Skeletal muscle tissue (tissue), 4 donors: ENCODE data around the gene SLC2A9. TPM values are rescaled to one million over a fixed set of nuclear protein-coding genes. Genes with fewer than 3 reads are reported as not detected.
A peak's percentile ranks its signal among the peaks of the same experiment; 100 is the strongest.

ENCODE experiments used
- H3K27ac ChIP-seq: one replicate; pipeline ENCODE4 v1.7.0; 2013; ENCODE audit warnings: mild to moderate bottlenecking, low read depth, low read length, inconsistent platforms
- H3K27me3 ChIP-seq, 3 donors: one replicate each; pipeline ENCODE4 v1.7.0; 2013; ENCODE audit warnings: low read length in 3 of 3; ENCODE audit not compliant: control insufficient read depth in 3 of 3, insufficient read depth in 3 of 3
- H3K36me3 ChIP-seq, 3 donors: one replicate each; pipeline ENCODE4 v1.7.0; 2013; ENCODE audit warnings: low read length in 3 of 3; ENCODE audit not compliant: control insufficient read depth in 3 of 3, insufficient read depth in 3 of 3
- H3K4me1 ChIP-seq, 3 donors: one replicate each; pipeline ENCODE4 v1.7.0; 2013; ENCODE audit warnings: low read length in 3 of 3, mild to moderate bottlenecking in 3 of 3; ENCODE audit not compliant: control insufficient read depth in 3 of 3, insufficient read depth in 3 of 3
- H3K4me3 ChIP-seq, 3 donors: one replicate each; pipeline ENCODE4 v1.7.0; 2013; ENCODE audit warnings: low read length in 3 of 3
- H3K9ac ChIP-seq, 3 donors: one replicate each; pipeline ENCODE4 v1.7.0; 2013; ENCODE audit warnings: low read length in 3 of 3, mild to moderate bottlenecking in 3 of 3, moderate library complexity in 2 of 3, low read depth in 1 of 3
- H3K9me3 ChIP-seq, 3 donors: one replicate each; pipeline ENCODE4 v1.7.0; 2013; ENCODE audit warnings: low read length in 3 of 3; ENCODE audit not compliant: control insufficient read depth in 3 of 3
- total RNA-seq: library from RNA; depleted of rRNA; stranded (reverse); fragments of >200 nt; gene quantifications from one replicate; pipeline ENCODE4 v1.2.3, GENCODE V29; 2014
- donor health status: Osteomylitis.

The SLC2A9 gene
- total RNA-seq, 1 donor from 2014 or later: 1.0 TPM

- Histone ChIP-seq H3K27me3 (no peaks in the 10 kb centered on the region), H3K36me3 (no peaks in the 10 kb centered on the region), H3K4me3 (no peak overlapping the region), H3K9ac (no peak overlapping the region), H3K4me1 (peaks cover 0 to under 1% (median 0%) of the 10 kb centered on the region in 3 donors), H3K27ac (no peak overlapping the region), H3K9me3 (no peaks in the 10 kb centered on the region)
These were observed 25.2 kb upstream of the SLC2A9 start for GRCh38 chr4:10046471-10046870.

DNA sequence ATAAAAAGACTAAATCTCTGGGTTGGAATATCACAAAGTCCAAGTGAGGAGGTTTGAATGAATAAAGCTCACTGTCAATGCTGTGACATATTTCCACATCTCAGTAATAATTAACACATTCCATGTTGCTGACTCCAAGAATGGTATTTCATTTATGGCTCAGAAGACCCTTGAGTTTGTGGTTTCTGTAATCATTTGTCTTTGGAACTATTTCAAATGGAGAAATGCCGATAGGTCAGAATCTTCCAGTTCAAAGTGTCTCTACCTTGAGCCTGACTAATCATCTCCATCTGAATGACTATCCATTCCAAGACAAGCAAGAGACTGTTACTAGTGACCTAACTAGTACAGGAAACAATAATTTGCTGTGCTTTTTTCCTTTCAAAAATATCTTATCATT is 24.2 kb upstream of the SLC2A9 start:
- no peaks in the 10 kb centered on the region for H3K9me3 ChIP-seq
- no peak overlapping the region for H3K9ac ChIP-seq
- peaks cover 0 to 10% (median 10%) of the 10 kb centered on the region in 3 donors for H3K4me1 ChIP-seq
- no peaks in the 10 kb centered on the region for H3K36me3 ChIP-seq
- no peak overlapping the region for H3K4me3 ChIP-seq
- no peak overlapping the region for H3K27ac ChIP-seq
- no peaks in the 10 kb centered on the region for H3K27me3 ChIP-seq

DNA sequence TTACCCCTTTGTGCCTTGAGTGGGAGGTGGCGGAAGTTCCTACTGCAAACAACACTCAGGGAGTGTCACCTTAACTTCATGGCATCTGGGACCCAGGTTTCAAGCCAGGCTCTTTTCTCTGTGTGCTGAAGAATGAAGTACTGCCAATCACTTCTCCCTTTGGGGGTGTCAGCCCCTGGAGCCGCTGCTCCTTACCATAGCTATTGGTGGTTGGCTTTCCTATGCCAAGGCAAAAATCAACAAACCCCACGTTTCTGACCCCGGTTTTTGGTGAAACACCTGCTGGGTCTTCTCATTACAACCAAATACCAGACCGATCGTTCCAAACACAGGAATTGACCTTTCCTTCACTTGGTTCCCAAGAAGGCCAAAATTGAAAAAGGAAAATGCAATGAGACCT is 19.7 kb upstream of the SLC2A9 start:
- Histone ChIP-seq H3K4me1 (peaks cover 3 to 15% (median 11%) of the 10 kb centered on the region in 3 donors), H3K4me3 (no peak overlapping the region), H3K9me3 (no peaks in the 10 kb centered on the region), H3K9ac (no peak overlapping the region), H3K27me3 (no peaks in the 10 kb centered on the region), H3K36me3 (no peaks in the 10 kb centered on the region), H3K27ac (peak overlapping the region; percentile 4)

DNA sequence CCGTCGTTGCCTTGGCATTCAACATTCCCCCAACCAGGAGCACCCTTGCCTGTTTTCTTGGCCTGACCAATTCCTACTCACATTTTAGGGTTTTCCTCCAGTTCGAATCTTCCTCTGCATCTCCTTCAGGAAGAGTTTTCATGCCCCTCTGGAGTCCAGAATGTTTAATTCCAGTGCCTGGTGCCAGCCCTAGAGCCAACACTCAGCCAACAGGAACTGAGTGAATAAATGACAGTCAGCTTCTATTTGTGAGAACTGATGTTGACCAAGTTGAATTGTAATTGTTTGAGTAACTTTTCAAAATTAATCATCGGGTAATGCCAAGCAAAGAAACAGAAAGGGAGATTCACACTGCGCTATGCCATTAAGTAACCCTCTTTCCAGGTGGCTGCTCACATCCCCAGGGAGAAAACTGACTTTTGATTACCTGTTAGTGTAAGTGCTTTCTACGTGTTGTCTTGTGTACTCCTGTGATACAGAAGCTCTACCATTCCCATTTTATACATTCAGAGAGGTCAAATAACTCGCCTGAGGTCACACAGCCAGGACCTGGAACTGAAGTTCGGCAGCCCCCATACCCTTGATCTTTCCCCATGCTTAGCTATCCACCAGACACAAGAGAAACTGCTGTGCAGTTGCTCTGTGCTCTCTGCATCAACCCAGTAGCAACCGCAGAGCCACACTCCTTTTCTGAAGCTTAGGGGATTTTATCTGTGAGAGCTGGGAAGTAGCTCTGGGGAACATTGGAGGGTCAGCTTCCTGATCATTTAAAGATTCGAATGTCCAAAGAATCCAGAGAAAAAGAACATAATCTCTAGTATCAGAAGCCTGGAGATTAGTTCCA is 19.0 kb upstream of the SLC2A9 start:
- Histone ChIP-seq H3K9ac (peak overlapping the region in 1 of 3 donors; percentile 4), H3K27ac (no peak overlapping the region), H3K9me3 (no peaks in the 10 kb centered on the region), H3K36me3 (no peaks in the 10 kb centered on the region), H3K27me3 (no peaks in the 10 kb centered on the region), H3K4me3 (no peak overlapping the region), H3K4me1 (peaks cover 3 to 15% (median 11%) of the 10 kb centered on the region in 3 donors)

DNA sequence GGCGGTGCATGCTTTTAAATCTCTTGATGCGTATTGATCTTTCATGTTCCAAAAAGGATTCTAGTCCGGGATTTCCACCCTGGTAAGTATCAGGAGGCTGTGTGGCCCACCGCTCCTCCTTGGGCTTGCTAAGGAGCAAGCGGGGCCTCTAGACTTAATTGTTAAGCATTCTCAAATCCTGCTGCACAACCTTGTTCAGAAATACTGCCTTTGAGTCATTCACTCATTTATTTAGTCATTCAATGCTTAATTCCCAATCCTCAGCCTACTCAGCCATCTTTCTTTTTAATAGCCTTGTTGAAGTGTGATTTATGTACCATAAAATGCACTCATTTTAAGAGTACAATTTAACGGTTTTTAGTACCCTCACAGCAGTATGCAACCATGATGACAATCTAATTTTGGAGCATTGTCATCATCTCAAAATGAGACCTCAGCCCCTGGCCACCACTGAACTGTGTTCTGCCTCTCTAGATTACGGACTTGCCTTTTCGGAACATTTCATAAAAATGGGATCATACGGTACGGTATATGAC is 15.6 kb upstream of the SLC2A9 start:
- Histone ChIP-seq H3K9ac (no peak overlapping the region), H3K4me3 (no peak overlapping the region), H3K27ac (no peak overlapping the region), H3K4me1 (peaks cover 33 to 45% (median 35%) of the 10 kb centered on the region in 3 donors), H3K9me3 (no peaks in the 10 kb centered on the region), H3K36me3 (no peaks in the 10 kb centered on the region), H3K27me3 (no peaks in the 10 kb centered on the region)

GRCh38 chr4:10035130-10035529 is 13.8 kb upstream of the SLC2A9 start:
- Histone ChIP-seq H3K27ac (no peak overlapping the region), H3K36me3 (no peaks in the 10 kb centered on the region), H3K9me3 (no peaks in the 10 kb centered on the region), H3K27me3 (no peaks in the 10 kb centered on the region), H3K4me3 (no peak overlapping the region), H3K4me1 (peaks cover 39 to 50% (median 49%) of the 10 kb centered on the region in 3 donors), H3K9ac (no peak overlapping the region)

DNA sequence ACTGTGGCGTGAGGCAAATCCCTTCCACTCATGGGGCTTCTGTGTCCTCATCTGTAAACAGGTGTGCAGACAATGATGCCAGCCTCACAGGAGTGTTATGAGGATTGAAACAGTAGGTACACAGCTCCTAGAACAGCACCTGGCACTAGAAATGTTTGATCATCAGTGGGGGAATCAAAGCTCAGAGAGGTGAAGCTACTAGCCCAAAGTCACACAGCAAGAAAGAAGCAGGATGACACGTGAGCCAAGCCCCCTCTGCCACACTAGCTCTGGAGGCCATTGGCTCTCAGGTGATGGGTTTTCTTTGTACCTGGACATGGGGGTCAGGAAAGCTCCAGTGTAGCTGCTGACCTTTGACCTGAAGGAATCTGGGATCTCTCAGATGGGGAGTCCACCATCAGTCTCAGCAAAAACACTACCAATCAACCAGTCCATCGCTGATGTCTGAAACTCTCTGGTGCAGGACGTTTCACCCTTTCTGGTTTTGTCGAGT is 13.4 kb upstream of the SLC2A9 start:
- Histone ChIP-seq H3K9ac (no peak overlapping the region), H3K4me1 (peaks cover 39 to 52% (median 46%) of the 10 kb centered on the region in 3 donors), H3K9me3 (no peaks in the 10 kb centered on the region), H3K4me3 (no peak overlapping the region), H3K27me3 (no peaks in the 10 kb centered on the region), H3K36me3 (no peaks in the 10 kb centered on the region), H3K27ac (no peak overlapping the region)

- H3K4me3 ChIP-seq: no peak overlapping the region
- H3K27me3 ChIP-seq: no peaks in the 10 kb centered on the region
- no peaks in the 10 kb centered on the region for H3K36me3 ChIP-seq
- no peaks in the 10 kb centered on the region for H3K9me3 ChIP-seq
- peak overlapping the region; percentile 62 for H3K27ac ChIP-seq
- H3K9ac ChIP-seq: no peak overlapping the region
- H3K4me1 ChIP-seq: peaks cover 40 to 54% (median 48%) of the 10 kb centered on the region in 3 donors
These were observed 12.8 kb upstream of the SLC2A9 start for GRCh38 chr4:10034136-10034535.

- no peak overlapping the region for H3K4me3 ChIP-seq
- no peaks in the 10 kb centered on the region for H3K36me3 ChIP-seq
- peak overlapping the region; percentile 62 for H3K27ac ChIP-seq
- H3K9ac ChIP-seq: peak overlapping the region in 2 of 3 donors; percentile 9 to 34
- no peaks in the 10 kb centered on the region for H3K9me3 ChIP-seq
- peaks cover 48 to 62% (median 56%) of the 10 kb centered on the region in 3 donors for H3K4me1 ChIP-seq
- no peaks in the 10 kb centered on the region for H3K27me3 ChIP-seq
These were observed 12.0 kb upstream of the SLC2A9 start for GRCh38 chr4:10033191-10033881.
